ENCODE data around the gene SLC29A3. TPM values are rescaled to one million over a fixed set of nuclear protein-coding genes. Genes with fewer than 3 reads are reported as not detected.

SLC29A3 gene
- polyA plus RNA-seq, 1 experiment = 7.2 TPM

DNA sequence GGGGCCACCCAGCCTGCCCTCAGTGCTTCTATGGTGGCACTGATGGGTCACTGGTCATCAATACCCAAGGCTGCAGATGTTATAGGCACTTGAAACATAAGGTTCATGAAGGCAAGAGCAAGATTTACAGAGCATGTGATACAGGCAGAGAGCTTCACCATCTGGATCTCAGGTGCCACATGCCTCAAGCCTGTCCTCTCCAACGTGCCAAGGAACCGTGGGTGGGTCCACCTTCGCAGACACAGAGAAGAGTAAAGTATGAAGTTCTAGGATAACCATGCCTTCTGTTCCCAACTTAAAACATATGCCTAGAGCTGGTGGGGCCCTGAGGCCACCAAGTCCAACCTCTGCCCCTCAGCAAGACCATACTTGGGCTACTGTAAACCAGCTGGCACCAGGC, 51.0 kb downstream of the SLC29A3 start:
- POLR2A ChIA-PET = no interaction called here

GRCh38 chr10:71371750-71372166, 52.7 kb downstream of the SLC29A3 start:
- ChIA-PET CTCF (interaction anchor here (1.1 to 1.2 kb wide), 3 partner anchors 10 to 17 kb away, joined by 3 read pairs; no protein-coding TSS in a partner anchor), POLR2A (interaction anchor here (0.6 kb wide), 1 partner anchor 52 kb away, joined by 3 read pairs; no protein-coding TSS in a partner anchor)
- no peak overlapping the region for H3K4me3 ChIP-seq (ENCODE audit: low read depth, low read length)
- H3K36me3 ChIP-seq (ENCODE audit: control insufficient read depth, insufficient read depth, low read length) = no peaks in the 10 kb centered on the region
- peaks cover 10% of the 10 kb centered on the region for H3K27me3 ChIP-seq (ENCODE audit: control insufficient read depth, insufficient read depth, low read length)
- no peak for TF ChIP-seq CTCF (IDR thresholded peaks at IDR 0.05; ENCODE audit: insufficient read depth, low read depth, low read length)
- DNase-seq (ENCODE audit: low read depth) = no peak

More for the DNA sequence above, 51.0 kb downstream of the SLC29A3 start:
- Histone ChIP-seq H3K27me3 (ENCODE audit: control insufficient read depth, insufficient read depth, low read length) (peaks cover 10% of the 10 kb centered on the region), H3K36me3 (ENCODE audit: control insufficient read depth, insufficient read depth, low read length) (no peaks in the 10 kb centered on the region), H3K4me3 (ENCODE audit: low read depth, low read length) (no peak overlapping the region)
- CTCF ChIA-PET = interaction anchor here (0.6 to 0.8 kb wide), 2 partner anchors 18 to 239 kb away, joined by 3 read pairs; no protein-coding TSS in a partner anchor
- TF ChIP-seq CTCF (IDR thresholded peaks at IDR 0.05; ENCODE audit: insufficient read depth, low read depth, low read length) = no peak
- no peak for DNase-seq (ENCODE audit: low read depth)

DNA sequence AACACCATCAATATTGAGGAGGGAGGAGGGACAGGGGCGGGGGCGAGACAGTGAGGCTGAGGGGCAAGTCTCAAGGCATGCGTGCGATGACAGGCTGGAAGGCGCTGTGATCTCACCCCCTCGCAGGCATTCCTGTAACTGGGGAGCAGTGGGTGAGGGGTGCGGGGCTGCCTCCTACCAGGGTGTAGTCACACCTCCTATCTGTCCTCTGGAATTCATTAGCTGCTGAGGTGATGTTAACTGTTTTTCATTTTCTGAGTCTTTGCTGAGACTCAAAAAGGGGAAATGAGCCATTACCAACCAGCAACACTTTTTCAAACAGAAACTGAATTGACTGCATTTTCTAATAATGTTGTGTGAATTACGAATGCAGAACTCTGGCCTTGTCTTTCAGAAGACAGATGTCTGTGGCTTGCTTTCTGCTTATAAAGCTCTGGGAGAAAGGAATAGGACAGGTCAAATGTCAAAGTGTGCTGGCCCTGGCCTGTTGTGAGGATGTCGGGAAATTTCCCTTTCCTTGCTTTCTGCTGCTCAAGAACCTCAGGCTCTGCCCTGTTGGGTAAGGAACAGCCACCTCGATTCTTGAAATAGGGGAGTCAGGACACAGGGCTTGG, 53.9 kb downstream of the SLC29A3 start:
- H3K36me3 ChIP-seq (ENCODE audit: control insufficient read depth, insufficient read depth, low read length) = no peaks in the 10 kb centered on the region
- TF ChIP-seq CTCF (IDR thresholded peaks at IDR 0.05; ENCODE audit: insufficient read depth, low read depth, low read length) = no peak
- POLR2A ChIA-PET = no interaction called here
- CTCF ChIA-PET = interaction anchor here (4.6 kb wide), 1 partner anchor 12 kb away, joined by 27 read pairs; no protein-coding TSS in a partner anchor
- no peak for DNase-seq (ENCODE audit: low read depth)
- H3K4me3 ChIP-seq (ENCODE audit: low read depth, low read length) = no peak overlapping the region
- peaks cover 10% of the 10 kb centered on the region for H3K27me3 ChIP-seq (ENCODE audit: control insufficient read depth, insufficient read depth, low read length)

DNA sequence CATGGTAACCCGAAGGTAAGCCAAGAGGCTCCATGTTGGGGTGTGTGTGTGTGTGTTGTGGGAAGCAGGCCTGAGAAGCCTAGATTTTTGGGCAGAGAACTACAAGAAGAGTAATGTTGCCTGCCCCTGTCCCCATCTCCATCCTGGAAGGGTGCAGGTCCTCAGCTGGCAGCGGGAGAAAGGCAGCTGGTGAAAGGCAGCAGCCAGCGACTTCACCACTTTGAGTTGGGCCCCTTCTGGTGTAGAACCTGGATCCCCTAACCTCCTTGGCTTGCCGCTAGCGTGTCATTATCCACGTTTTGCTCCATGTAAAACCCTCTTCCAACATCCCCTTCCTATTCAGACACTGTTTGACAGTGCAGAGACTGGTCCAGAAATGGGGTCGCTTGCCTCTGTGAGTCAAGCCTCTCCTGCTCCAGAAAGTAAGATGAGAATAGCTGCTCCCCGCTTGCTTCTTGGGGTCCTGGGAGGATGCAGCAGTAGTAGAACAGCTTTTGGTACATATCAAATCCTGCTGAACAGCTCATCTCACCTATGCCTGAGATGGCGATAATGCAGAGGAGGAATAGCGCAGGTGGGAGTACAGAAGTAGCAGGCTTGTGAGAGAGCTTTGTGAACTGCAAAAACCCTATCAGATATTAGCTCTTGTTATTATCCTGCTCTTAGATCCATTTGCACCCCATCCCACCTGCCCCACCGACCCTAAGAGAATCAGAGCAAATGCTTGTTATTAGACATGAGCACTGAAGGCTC, 55.6 kb downstream of the SLC29A3 start:
- no peak overlapping the region for H3K4me3 ChIP-seq (ENCODE audit: low read depth, low read length)
- TF ChIP-seq CTCF (IDR thresholded peaks at IDR 0.05; ENCODE audit: insufficient read depth, low read depth, low read length) = no peak
- H3K36me3 ChIP-seq (ENCODE audit: control insufficient read depth, insufficient read depth, low read length) = no peaks in the 10 kb centered on the region
- H3K27me3 ChIP-seq (ENCODE audit: control insufficient read depth, insufficient read depth, low read length) = peaks cover 10% of the 10 kb centered on the region
- CTCF ChIA-PET = interaction anchor here (4.6 kb wide), 1 partner anchor 10 kb away, joined by 27 read pairs; no protein-coding TSS in a partner anchor
- POLR2A ChIA-PET = no interaction called here
- DNase-seq (ENCODE audit: low read depth) = no peak

GRCh38 chr10:71375952-71376351, 56.9 kb downstream of the SLC29A3 start:
- H3K27me3 ChIP-seq (ENCODE audit: control insufficient read depth, insufficient read depth, low read length) = peaks cover 9% of the 10 kb centered on the region
- ChIA-PET POLR2A (no interaction called here), CTCF (interaction anchor here (1.0 to 4.6 kb wide), 7 partner anchors 8 to 194 kb away, joined by 3 to 27 read pairs (median 7); partner anchors contain the start of gene SLC29A3)
- TF ChIP-seq CTCF (IDR thresholded peaks at IDR 0.05; ENCODE audit: insufficient read depth, low read depth, low read length) = no peak
- no peaks in the 10 kb centered on the region for H3K36me3 ChIP-seq (ENCODE audit: control insufficient read depth, insufficient read depth, low read length)
- no peak overlapping the region for H3K4me3 ChIP-seq (ENCODE audit: low read depth, low read length)
- no peak for DNase-seq (ENCODE audit: low read depth)
